ENCODE data around the gene MAN2B2. TPM values are rescaled to one million over a fixed set of nuclear protein-coding genes. Genes with fewer than 3 reads are reported as not detected.
"Not testable (repeated sequence)": the region's sequence is repeated elsewhere in the genome, so short reads cannot be mapped to it uniquely, and the experiment has no call there.

The MAN2B2 gene
- total and polyA plus RNA-seq, 5 donors, result 11.5 to 38.4 (median 27.8) TPM

DNA sequence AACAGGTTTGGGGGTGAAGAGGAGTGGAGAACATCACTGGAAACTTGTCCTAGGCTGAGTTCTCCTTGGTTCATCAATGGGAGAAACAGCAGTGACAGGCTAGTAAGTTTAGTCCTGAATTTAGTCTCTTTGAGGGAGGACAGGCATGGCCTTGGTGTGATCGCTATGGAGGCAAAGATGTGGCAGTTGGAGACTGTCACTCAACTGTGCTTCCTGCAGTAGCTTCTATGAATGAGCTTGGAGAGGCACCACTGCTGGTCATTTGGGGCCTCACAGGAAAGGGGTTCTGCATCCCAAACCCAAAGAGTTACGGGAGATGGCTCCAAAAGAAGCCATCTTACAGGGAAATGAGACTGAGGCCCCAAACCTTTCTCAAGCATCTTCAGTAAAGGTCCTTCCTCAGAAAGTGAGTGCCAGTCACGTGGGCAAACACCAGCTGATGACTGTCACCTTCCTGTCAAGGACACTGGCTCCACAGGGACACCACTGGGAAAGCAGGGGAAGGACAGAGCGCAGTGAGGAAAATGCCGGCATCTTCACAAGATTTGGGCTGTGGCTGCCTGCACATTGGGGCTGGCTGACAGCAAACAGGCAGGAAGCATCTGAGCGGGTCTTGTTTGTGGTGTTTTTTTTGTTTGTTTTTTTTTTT is 72.7 kb downstream of the MAN2B2 start:
- Histone ChIP-seq H3K4me1 (ENCODE audit: control insufficient read depth, insufficient read depth, low read length) (peaks cover 4% of the 10 kb centered on the region), H3K27me3 (ENCODE audit: control insufficient read depth, insufficient read depth) (no peaks in the 10 kb centered on the region), H3K4me3 (ENCODE audit: low read length) (no peak overlapping the region), H3K9me3 (ENCODE audit: control insufficient read depth, low read length) (no peaks in the 10 kb centered on the region), H3K27ac (ENCODE audit: low read length) (no peak overlapping the region)
- intact Hi-C loops (cut with DNase I), result no loop called here
- no peak for ATAC-seq
- WGBS, result 48% methylated on average over 6 of the region's 6 CpGs
- no peak for DNase-seq

DNA sequence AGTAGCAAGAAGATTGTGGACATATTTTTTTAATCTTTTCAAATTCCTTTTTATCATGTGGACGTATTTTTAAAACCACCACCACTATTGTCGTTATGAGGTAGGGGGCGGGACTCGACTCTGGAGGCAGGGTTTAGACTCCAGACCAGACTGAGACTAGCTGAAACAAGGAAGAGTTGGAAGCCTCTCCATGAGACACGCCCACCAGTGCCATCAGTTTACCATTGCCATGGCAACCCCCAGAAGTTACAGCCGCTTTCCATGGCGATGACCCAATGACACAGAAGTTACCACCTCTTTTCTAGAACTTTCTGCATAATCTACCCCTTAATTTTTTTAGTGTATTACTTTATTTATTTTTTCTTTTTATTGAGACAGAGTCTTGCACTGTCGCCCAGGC is 74.2 kb downstream of the MAN2B2 start:
- Histone ChIP-seq H3K4me1 (ENCODE audit: control insufficient read depth, insufficient read depth, low read length) (no peaks in the 10 kb centered on the region), H3K4me3 (ENCODE audit: low read length) (no peak overlapping the region), H3K9me3 (ENCODE audit: control insufficient read depth, low read length) (no peaks in the 10 kb centered on the region), H3K27ac (ENCODE audit: low read length) (no peak overlapping the region), H3K27me3 (ENCODE audit: control insufficient read depth, insufficient read depth) (no peaks in the 10 kb centered on the region)
- ATAC-seq, result no peak
- WGBS, result 88% methylated on average over 8 of the region's 8 CpGs
- DNase-seq, result no peak
- intact Hi-C loops (cut with DNase I), result no loop called here

DNA sequence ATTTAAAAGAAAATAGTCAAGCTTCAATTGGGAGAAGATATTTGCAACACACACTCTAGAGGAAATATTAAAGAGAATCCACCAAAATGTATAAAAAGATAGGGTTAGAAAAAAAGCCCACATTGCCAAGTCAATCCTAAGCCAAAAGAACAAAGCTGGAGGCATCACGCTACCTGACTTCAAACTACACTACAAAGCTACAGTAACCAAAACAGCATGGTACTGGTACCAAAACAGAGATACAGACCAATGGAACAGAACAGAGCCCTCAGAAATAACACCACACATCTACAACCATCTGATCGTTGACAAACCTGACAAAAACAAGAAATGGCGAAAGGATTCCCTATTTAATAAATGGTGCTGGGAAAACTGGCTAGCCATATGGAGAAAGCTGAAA is 79.2 kb downstream of the MAN2B2 start:
- H3K9me3 ChIP-seq (ENCODE audit: control insufficient read depth, low read length); intact Hi-C loops (cut with DNase I); H3K4me1 ChIP-seq (ENCODE audit: control insufficient read depth, insufficient read depth, low read length); ATAC-seq; H3K27ac ChIP-seq (ENCODE audit: low read length); DNase-seq; H3K4me3 ChIP-seq (ENCODE audit: low read length); H3K27me3 ChIP-seq (ENCODE audit: control insufficient read depth, insufficient read depth): not testable (repeated sequence)
- 44% methylated on average over 2 of the region's 3 CpGs for WGBS

DNA sequence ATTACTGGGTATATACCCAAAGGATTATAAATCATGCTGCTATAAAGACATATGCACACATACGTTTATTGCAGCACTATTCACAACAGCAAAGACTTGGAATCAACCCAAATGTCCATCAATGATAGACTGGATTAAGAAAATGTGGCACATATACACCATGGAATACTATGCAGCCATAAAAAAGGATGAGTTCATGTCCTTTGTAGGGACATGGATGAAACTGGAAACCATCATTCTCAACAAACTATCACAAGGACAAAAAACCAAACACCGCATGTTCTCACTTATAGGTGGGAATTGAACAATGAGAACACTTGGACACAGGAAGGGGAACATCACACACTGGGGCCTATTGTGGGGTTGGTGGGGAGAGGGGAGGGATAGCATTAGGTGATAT is 80.3 kb downstream of the MAN2B2 start:
- ATAC-seq; H3K4me1 ChIP-seq (ENCODE audit: control insufficient read depth, insufficient read depth, low read length); intact Hi-C loops (cut with DNase I); H3K27me3 ChIP-seq (ENCODE audit: control insufficient read depth, insufficient read depth); H3K4me3 ChIP-seq (ENCODE audit: low read length); H3K27ac ChIP-seq (ENCODE audit: low read length); DNase-seq; H3K9me3 ChIP-seq (ENCODE audit: control insufficient read depth, low read length): not testable (repeated sequence)
- 89% methylated on average over 2 of the region's 2 CpGs for WGBS

DNA sequence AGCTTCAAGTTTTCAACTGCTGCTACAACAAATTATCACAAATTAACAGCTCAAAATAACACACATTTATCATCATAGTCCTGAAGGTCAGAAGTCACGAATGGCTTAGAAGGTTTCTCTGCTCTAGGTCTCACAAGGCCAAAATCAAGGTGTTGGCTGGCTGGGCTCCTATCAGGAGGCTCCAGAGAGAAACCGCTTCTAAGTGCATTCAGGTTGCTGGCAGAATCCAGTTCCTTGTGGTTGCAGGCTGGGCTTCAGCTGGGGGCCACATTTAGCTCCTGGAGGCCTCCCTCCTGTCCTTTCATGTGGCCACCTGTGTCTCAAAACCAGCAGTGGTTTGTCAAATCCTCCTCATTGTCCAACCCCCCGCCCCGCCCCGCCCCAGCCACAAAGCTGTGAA is 80.9 kb downstream of the MAN2B2 start:
- DNase-seq (no peak), ATAC-seq (no peak)
- H3K9me3 ChIP-seq (ENCODE audit: control insufficient read depth, low read length), result no peaks in the 10 kb centered on the region
- H3K4me3 ChIP-seq (ENCODE audit: low read length), result no peak overlapping the region
- no peak overlapping the region for H3K27ac ChIP-seq (ENCODE audit: low read length)
- no peaks in the 10 kb centered on the region for H3K27me3 ChIP-seq (ENCODE audit: control insufficient read depth, insufficient read depth)
- no peaks in the 10 kb centered on the region for H3K4me1 ChIP-seq (ENCODE audit: control insufficient read depth, insufficient read depth, low read length)
- intact Hi-C loops (cut with DNase I), result no loop called here
- WGBS, result 90% methylated on average over 5 of the region's 5 CpGs

DNA sequence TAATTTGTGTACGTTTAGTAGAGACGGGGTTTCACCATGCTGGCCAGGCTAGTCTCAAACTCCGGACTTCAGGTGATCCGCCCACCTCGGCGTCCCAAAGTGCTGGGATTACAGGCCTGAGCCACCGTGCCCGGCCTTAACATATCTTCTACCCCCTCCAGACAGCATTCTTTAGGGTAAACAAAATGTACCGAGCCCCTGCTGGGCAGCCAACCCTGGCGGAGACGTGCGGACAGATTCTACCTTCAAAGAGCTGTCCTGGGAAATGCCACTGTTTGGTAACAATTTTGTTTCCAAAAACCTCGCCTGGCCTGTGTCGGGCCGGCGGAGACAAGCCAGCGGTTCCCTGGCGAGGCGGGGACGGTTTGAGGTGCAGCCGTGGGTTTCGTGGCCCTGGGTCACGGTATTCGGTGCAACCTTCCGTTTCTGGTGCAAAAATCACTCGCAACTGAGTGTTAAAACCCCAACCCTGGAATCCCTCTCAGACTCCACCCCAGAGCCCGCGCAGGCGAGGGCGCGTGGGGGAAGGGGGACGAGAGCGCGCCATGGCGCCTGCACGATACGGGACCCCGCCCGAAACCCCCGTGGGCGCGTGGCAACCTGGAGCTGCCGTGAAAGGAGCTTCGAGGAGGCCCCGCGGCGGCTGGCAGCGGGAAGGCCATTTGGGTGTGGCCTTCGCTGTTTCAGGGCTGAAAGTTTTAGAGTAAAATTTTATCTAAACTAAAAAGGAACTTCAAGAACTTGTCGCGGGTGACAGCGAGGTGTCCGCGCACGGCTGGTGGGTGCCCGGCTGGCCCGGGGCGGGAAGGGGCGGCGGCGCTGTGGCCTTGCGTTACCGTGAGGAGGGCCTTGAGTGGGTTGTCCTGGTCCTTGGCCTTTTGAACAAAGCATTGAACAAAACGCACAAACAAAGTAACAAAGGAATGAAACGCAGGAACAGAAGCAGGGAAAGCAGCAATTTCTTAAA is 82.5 kb downstream of the MAN2B2 start:
- ATAC-seq (no peak), DNase-seq (no peak)
- WGBS, result 83% methylated on average over 65 of the region's 65 CpGs
- intact Hi-C loops (cut with DNase I), result no loop called here
- Histone ChIP-seq H3K4me1 (ENCODE audit: control insufficient read depth, insufficient read depth, low read length) (no peaks in the 10 kb centered on the region), H3K4me3 (ENCODE audit: low read length) (no peak overlapping the region), H3K27ac (ENCODE audit: low read length) (no peak overlapping the region), H3K27me3 (ENCODE audit: control insufficient read depth, insufficient read depth) (no peaks in the 10 kb centered on the region), H3K9me3 (ENCODE audit: control insufficient read depth, low read length) (no peaks in the 10 kb centered on the region)

DNA sequence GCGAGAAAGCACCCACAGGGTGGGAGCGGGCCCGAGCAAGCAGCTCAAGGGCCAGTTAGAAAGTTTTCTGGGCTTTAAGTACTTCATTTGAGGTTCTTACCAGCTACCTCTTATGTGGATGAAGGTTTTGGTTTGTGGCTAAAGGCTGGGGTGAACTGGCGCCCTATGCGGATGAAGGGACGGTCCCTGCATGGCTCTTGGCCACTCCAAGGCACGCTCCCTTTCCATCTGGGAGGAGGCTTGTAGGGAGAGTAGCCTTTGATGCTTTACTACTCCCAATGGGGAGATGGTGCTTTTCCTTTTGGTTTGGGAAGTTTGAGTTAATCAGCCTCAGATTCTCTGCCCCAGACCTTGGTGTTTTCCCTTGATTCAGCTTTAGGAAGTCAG is 83.2 kb downstream of the MAN2B2 start:
- WGBS, result 80% methylated on average over 7 of the region's 7 CpGs
- H3K27ac ChIP-seq (ENCODE audit: low read length), result no peak overlapping the region
- ATAC-seq (peak; percentile 11 to 45), DNase-seq (no peak)
- no peak overlapping the region for H3K4me3 ChIP-seq (ENCODE audit: low read length)
- intact Hi-C loops (cut with DNase I), result no loop called here
- H3K9me3 ChIP-seq (ENCODE audit: control insufficient read depth, low read length), result no peaks in the 10 kb centered on the region
- no peaks in the 10 kb centered on the region for H3K27me3 ChIP-seq (ENCODE audit: control insufficient read depth, insufficient read depth)
- no peaks in the 10 kb centered on the region for H3K4me1 ChIP-seq (ENCODE audit: control insufficient read depth, insufficient read depth, low read length)

DNA sequence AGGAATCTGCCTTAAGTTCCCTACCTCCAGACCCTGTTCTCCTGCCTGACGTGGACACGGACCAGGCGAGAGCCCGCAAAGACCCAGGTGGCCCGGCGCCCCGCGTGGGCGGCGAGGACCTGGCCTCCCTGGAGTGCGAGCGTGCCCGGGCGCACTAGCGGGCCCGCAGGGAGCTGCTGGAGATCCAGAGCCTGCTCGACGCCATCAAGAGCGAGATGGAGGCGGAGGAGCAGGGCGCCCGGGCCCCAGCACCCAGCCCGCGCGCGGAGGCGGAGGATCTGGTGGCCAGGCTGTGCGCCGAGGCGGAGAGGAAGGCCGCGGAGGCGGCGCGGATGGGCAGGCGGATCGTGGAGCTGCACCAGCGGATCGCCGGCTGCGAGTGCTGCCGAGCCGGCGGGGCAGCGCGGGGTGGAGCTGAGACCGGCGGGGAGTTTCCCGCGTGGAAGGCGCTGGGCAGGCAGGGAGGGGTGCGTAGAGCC is 83.6 kb downstream of the MAN2B2 start:
- DNase-seq, result peak; percentile 55 to 88 (median 87)
- Histone ChIP-seq H3K9me3 (ENCODE audit: control insufficient read depth, low read length) (no peaks in the 10 kb centered on the region), H3K4me3 (ENCODE audit: low read length) (peak overlapping the region; percentile 28), H3K27me3 (ENCODE audit: control insufficient read depth, insufficient read depth) (no peaks in the 10 kb centered on the region), H3K27ac (ENCODE audit: low read length) (no peak overlapping the region), H3K4me1 (ENCODE audit: control insufficient read depth, insufficient read depth, low read length) (no peaks in the 10 kb centered on the region)
- WGBS, result 12% methylated on average over 52 of the region's 52 CpGs
- peak; percentile 82 to 85 for ATAC-seq
- intact Hi-C loops (cut with DNase I), result no loop called here

DNA sequence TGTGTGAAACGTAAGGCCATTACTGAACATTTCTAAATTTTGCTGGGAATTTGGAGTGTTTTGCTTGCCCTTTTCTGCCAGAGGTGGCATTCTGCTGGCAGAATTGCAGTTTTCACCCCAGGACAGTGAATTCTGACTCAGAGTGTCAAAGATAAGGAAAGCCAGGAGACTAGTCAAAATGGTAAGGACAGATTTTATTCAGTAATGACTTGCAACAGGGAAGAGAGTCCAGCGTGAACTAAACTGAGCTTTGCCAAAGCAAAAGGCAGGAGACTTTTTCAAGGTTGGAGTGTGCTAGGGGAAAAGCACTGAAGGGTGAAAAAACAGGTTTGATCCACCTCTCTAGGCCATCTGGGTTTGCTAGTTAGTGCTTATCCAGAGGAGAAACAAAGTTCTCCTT is 84.9 kb downstream of the MAN2B2 start:
- Histone ChIP-seq H3K4me3 (ENCODE audit: low read length) (no peak overlapping the region), H3K4me1 (ENCODE audit: control insufficient read depth, insufficient read depth, low read length) (peaks cover 3% of the 10 kb centered on the region), H3K27ac (ENCODE audit: low read length) (no peak overlapping the region), H3K27me3 (ENCODE audit: control insufficient read depth, insufficient read depth) (no peaks in the 10 kb centered on the region), H3K9me3 (ENCODE audit: control insufficient read depth, low read length) (no peaks in the 10 kb centered on the region)
- DNase-seq (no peak), ATAC-seq (no peak)
- intact Hi-C loops (cut with DNase I), result no loop called here
- 92% methylated on average over 2 of the region's 2 CpGs for WGBS

DNA sequence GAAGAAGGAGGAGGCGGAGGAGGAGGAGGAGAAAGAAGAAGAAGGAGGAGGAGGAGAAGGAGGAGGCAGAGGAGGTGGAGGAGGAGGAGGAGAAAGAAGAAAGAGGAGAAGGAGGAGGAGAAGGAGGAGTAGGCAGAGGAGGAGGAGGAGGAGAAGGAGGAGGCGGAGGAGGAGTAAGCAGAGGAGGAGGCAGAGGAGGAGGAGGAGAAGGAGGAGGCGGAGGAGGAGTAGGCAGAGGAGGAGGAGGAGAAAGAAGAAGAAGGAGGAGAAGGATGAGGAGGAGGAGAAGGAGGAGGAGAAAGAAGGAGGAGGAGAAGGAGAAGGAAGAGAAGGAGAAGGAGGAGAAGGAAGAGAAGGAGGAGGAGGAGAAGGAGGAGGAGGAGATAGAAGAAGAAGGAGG is 85.4 kb downstream of the MAN2B2 start:
- no peak overlapping the region for H3K27ac ChIP-seq (ENCODE audit: low read length)
- H3K4me1 ChIP-seq (ENCODE audit: control insufficient read depth, insufficient read depth, low read length), result peaks cover 4% of the 10 kb centered on the region
- DNase-seq (no peak), ATAC-seq (peak in 1 of 2 donors; percentile 39)
- H3K9me3 ChIP-seq (ENCODE audit: control insufficient read depth, low read length), result no peaks in the 10 kb centered on the region
- no peaks in the 10 kb centered on the region for H3K27me3 ChIP-seq (ENCODE audit: control insufficient read depth, insufficient read depth)
- WGBS, result 98% methylated on average over 3 of the region's 3 CpGs
- intact Hi-C loops (cut with DNase I), result no loop called here
- no peak overlapping the region for H3K4me3 ChIP-seq (ENCODE audit: low read length)

DNA sequence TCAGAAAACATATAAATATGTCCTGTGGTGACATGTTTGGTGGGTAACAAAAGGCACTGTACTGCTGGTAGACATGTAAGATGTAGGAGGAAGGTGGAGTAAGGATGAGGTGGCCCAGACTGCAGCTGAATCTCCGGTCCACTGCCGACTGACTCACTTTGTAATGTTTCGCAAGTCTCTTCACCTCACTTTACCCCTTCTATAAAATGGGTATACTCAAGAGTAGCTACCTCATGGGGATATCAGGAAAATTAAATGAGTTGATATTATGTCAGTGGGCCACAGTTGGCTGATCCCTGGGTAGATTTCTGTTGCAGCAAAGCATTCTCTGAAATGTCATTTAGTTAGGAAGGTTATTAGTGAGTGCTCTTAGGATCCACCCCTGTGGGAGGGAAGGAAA is 87.6 kb downstream of the MAN2B2 start:
- Histone ChIP-seq H3K27me3 (ENCODE audit: control insufficient read depth, insufficient read depth) (no peaks in the 10 kb centered on the region), H3K27ac (ENCODE audit: low read length) (no peak overlapping the region), H3K9me3 (ENCODE audit: control insufficient read depth, low read length) (no peaks in the 10 kb centered on the region), H3K4me1 (ENCODE audit: control insufficient read depth, insufficient read depth, low read length) (peaks cover 4% of the 10 kb centered on the region), H3K4me3 (ENCODE audit: low read length) (no peak overlapping the region)
- 94% methylated on average over 3 of the region's 3 CpGs for WGBS
- ATAC-seq, result no peak
- intact Hi-C loops (cut with DNase I), result no loop called here
- no peak for DNase-seq
